NCI-H526 treated with DMSO at 0.1 percent for 48 hours (cell line): ENCODE data around the gene COQ9.
"Not testable (repeated sequence)": the region's sequence is repeated elsewhere in the genome, so short reads cannot be mapped to it uniquely, and the experiment has no call there.

ENCODE experiments used
- DNase-seq: peaks from one replicate; lab custom pipeline; 2025; lab: John Stamatoyannopoulos, UW

Gene COQ9

DNA sequence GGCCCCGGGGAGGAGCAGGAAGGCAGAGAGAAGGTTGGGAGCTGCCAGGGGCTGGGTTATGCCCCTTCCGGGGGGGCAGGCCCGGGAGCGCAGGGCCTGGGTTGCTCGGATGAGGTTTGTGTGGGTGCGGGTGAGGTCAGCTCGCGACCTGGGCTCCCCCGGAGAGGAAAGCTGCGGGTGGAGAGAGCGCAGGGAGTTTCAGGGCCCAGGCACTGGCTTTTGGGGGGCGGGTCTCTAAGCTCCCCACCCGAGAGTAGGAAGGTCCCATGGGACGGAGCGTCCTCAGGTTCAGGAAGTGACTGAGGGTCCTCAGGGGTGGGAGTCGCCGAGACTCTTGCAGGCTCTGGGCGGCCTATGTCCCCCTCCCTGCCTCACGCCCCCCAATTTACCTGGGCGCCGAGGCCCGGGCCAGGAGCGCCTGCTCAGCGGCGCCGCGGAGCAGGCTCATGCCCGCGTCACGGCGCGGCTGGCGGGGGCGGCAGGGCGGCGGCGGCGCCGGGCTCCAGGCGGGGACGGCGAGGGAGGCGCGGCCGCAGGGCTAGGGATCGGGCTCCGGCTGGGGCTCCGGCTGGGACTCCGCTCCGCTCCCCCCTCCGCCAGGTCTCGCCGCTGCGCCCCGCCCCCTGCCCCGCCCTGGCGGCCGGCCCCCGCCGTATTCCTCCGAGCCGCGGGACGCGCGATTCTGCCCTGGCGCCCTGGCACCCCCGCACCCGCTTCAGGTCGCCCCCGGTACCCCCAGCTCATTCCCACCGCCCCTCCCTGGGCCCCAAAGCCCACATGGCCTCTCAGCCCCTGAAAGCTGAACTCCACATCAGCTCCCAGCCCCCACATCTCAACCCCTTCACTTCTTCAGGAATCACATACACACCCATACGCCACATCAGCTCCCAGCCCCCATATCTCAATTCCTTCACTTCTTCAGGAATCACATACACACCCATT lies 38.9 kb downstream of the COQ9 start, which contains the start of gene DOK4:
Gene DOK4, minus strand, starts transcription at position 578 of the 942 bp plus-strand sequence. CDS start 6,986 bp downstream, outside the sequence.
- DNase-seq, result no peak

GRCh38 chr16:57486858-57487834 lies 39.9 kb downstream of the COQ9 start:
- DNase-seq, result no peak

DNA sequence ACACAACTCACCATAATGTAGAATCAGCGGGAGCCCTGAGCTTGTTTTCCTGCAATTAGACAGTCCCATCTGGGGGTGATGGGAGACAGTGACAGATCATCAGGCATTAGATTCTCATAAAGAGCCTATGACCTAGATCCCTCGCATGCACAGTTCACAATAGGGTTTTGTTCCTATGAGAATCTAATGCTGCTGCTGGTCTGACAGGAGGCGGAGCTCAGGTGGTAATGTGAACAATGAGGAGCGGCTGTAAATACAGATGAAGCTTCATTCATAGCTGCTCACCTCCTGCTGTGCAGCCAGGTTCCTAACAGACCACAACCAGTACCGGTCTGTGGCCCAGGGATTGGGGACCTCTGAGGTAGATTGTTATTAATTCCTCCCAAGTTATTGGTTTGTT lies 42.0 kb downstream of the COQ9 start:
- DNase-seq, result no peak

- DNase-seq, result no peak
Observed at GRCh38 chr16:57493767-57494166, 46.5 kb downstream of the COQ9 start.

- no peak for DNase-seq
Observed at GRCh38 chr16:57497121-57497520, 49.8 kb downstream of the COQ9 start.

DNA sequence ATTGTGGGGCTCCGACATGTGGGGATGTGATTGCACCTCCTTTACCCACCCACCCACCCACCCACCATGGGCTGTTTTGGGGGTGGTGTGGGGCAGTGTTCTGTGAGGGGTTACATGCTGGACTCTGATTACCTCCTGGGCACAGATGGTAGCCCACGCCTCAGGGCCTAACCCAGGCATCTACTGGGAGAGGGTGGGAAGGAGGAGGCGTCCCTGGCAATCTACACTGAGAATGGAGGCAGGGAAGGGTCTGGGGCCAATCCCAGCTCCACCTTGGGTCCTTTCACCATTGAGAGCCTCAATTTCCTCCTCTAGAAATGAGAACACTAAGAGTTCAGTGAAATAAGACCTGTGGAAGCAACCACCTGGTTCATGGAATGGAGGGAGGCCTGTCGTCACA lies 50.8 kb downstream of the COQ9 start:
- DNase-seq, result no peak

- not testable (repeated sequence) for DNase-seq
Observed at GRCh38 chr16:57499941-57500340, 52.7 kb downstream of the COQ9 start.

GRCh38 chr16:57500578-57501111 lies 53.4 kb downstream of the COQ9 start:
- DNase-seq, result no peak

DNA sequence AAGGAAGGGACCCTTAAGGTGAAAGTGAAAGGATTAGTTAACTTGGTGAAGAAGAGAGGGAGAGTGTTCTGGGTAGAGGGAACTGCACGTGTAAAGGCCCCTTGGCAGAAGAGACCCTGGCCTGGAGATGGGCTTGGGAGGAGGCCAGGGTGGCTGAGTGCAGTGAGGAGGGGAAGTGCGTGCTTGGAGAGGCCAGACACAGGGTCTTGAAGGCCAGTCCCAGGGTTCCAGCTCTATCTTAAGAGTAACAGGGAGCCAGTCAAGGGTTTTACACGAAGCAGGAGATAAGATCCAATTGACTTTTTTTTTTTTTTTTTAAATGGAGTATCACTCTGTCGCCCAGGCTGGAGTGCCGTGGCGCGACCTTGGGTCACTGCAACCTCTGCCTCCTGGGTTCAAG lies 54.2 kb downstream of the COQ9 start:
- no peak for DNase-seq

DNA sequence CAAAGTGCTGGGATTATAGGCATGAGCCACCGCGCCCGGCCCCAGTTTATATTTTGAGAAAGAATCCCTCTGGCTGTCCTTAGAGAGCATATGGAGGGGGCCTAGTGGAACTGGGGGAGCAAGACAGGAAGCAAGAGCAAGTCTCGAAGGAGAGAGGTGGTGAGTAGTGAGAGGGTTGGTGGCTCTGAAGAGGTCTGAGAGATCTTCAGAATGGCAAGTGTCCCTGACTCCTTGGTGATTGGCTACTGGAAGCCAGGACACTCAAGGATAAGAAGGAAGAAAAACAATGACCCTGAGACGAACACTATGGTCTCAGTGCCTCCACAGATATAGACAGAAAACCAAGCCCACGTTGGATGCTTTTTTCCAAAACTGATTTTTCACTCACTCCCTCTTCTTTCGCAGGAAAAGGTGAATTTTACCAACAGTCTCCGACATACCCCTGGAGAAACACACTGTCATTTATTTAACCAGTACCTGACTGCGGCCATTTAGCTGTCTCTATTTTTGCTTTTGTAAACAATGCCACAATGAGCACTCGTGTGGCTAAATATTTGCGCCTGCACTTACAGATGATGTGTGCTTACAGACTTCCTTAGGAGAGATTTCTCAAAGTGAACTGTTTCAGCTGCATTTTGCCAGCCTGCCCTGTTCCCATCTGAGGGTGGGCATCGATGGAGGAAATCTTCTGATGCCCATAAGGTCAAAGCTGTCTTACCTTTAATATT lies 54.9 kb downstream of the COQ9 start:
- DNase-seq, result no peak

- no peak for DNase-seq
Observed at GRCh38 chr16:57503366-57503765, 56.1 kb downstream of the COQ9 start.

DNA sequence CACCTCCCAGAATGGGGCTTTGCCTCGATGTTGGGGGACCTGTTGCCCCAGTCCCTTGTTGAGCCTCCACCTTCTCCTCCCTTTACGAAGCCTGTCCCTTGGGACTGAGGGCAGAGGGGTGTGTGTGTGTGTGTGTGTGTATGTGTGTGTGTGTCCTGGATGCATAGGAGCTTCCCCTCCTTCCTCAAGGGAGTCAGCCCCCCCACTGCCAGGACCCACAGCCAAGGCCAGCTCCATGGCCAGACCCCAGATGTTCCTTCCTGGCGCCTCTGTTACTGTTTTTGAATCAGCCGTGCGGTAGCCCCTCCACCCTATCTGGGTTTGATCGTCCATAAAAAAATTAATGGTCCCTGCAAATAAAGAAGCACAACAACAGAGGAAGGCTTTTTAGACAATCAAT lies 56.7 kb downstream of the COQ9 start:
- no peak for DNase-seq

DNA sequence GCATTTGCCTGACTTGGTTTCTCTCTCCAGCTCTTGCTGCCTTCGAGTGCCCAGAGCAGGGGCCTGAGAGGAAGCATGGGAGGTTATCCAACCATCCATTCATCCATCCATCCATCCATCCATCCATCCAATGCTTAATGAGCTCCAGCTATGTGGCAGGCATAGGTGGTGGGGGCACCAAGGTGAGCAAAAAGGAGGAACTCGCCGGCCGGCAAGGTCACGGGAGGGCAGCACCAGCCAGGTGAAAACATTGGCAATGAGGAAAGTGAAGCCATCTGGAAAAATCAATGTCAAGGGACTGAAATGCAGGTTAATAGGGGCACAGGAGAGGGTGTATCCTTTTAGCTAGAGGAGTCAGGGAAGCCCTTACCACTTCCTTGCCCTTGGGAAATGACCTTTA lies 57.2 kb downstream of the COQ9 start:
- DNase-seq, result no peak

DNA sequence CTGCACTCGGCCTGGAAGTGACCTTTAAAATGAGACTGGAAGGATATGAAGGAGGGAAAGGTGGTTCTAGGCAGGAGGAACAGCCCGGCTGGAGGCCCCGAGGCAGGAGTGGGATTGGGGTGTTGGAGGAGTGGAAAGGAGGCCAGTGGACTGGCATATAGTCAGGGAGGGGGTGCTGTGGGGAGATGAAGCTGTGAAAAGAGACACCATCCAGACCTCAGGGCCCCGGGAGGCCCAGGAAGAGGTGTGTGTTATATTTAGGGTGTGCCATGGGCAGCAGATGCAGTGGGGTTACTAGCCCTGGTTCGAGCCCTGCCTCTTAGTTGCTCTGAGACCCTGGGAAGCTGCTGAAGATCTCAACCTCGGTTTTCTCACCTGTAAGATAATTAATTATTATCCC lies 57.9 kb downstream of the COQ9 start:
- DNase-seq, result no peak

GRCh38 chr16:57507136-57508034 lies 60.1 kb downstream of the COQ9 start:
- DNase-seq, result no peak

- DNase-seq, result no peak
Observed at GRCh38 chr16:57508035-57508425, 60.8 kb downstream of the COQ9 start.

- DNase-seq, result no peak
Observed at GRCh38 chr16:57509231-57509923, 62.1 kb downstream of the COQ9 start.

DNA sequence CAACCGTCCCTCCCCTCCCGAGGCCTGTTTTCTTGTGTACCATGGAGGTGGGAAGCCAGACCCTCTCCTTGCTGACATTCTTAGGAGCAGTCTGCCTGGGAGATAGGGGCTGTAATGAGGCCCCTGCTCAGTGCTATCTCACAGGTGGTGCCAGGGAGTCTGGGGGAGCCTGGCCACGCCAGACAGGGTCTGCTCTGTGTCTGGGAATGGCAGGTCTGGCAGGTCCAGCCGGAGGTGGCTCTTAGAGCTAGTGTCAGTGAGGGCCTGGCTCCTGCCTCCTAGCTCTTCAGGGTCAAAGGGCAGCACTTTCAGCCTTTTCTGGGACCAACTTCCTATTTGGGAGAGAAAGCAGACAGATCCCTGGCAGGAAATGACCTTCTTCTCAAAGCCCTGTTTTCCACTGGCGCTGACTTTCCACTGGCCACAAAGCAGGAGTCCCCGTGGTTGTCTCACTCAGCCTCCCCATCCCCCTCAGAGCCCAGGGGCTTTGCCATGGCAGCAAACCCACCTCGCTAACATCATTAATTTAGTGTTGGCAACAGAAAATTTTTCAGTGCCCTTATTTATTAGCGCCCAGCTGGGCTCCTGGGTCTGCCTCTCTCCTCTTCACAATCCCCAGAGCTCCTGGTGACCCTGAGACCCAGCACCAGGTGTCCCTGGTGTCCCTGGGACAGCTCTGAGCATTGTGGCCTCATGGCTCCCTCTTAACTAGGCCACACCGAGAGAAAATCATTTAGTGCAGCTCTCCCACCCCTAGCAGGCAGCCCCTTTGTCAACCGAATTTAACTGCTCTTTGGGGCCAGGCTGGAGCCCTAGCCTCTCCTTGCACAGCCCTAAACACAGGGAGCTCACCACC lies 63.0 kb downstream of the COQ9 start:
- no peak for DNase-seq
